HCT116 (cell line): Measurements from ENCODE around the gene ATP2B3. TPM values are rescaled to one million over a fixed set of nuclear protein-coding genes. Genes with fewer than 3 reads are reported as not detected.

Experiments used
- ATAC-seq: fragments of 200-7000 bp; cut with Tn5 transposase; 2 replicates; pipeline ENCODE4 v1.9.1; 2020; ENCODE audit warnings: mild to moderate bottlenecking, moderate library complexity
- BruUV-seq: library from RNA; stranded (reverse); fragments of 400-500 nt; replicated peaks from 2 replicates; lab custom pipeline; 2021; lab: Mats Ljungman, UMichigan
- CTCF ChIA-PET: fragments of 300-600 bp; sonication (Branson Sonifier 250); formaldehyde crosslinking; loops from one replicate; lab custom pipeline; 2021; ENCODE audit warnings: antibody characterized with exemption; lab: Charles Lee
- POLR2A ChIA-PET: fragments of 300-600, 350-600 bp; sonication (Branson Sonifier 250); formaldehyde crosslinking; loops from one replicate; lab custom pipeline; 2021; ENCODE audit warnings: antibody characterized with exemption; lab: Charles Lee
- RAD21 ChIA-PET, 2 experiments: fragments of 300-600 bp; sonication (Branson Sonifier 250); formaldehyde crosslinking; loops; one replicate each; lab custom pipeline; 2023; ENCODE audit warnings: low total read pairs in 2 of 2; ENCODE audit not compliant: uncharacterized antibody in 2 of 2, unreplicated experiment in 2 of 2, low non-redundant PET in 1 of 2; lab: Charles Lee
- DNase-seq: peaks from one replicate; pipeline ENCODE4 v3.0.0-alpha.2; 2010; ENCODE audit warnings: low read depth, low spot score
- H2AFZ ChIP-seq: fragments of 200-600 bp; shearing (Covaris generic), sonication (generic); 2 replicates; pipeline ENCODE4 v1.6.1; 2017; ENCODE audit warnings: low read depth, mixed run types, mixed read lengths, antibody characterized with exemption, low read length; ENCODE audit not compliant: poor library complexity, severe bottlenecking
- H3K27ac ChIP-seq: 2 replicates; pipeline ENCODE4 v1.5.1; 2012; ENCODE audit warnings: low read depth, low read length
- H3K27me3 ChIP-seq: fragments of 200-600 bp; sonication (generic); 2 replicates; pipeline ENCODE4 v1.6.1; 2016; ENCODE audit warnings: mixed run types, low read length, mixed read lengths; ENCODE audit not compliant: insufficient read depth
- H3K36me3 ChIP-seq, 2 experiments: fragments of 200-500 bp in 1 of 2; fragments of 200-600 bp in 1 of 2; sonication (Bioruptor generic) in 1 of 2; sonication (generic) in 1 of 2; 2 replicates each; pipeline versions ENCODE4 v1.5.1 to v1.6.1; 2014 to 2016; ENCODE audit warnings: low read length in 2 of 2, inconsistent platforms in 1 of 2, mixed read lengths in 1 of 2, mixed run types in 1 of 2; ENCODE audit not compliant: insufficient read depth in 2 of 2, control insufficient read depth in 1 of 2
- H3K4me1 ChIP-seq, 2 experiments: fragments of 200-600 bp in 1 of 2; sonication (generic) in 1 of 2; 2 replicates each; pipeline versions ENCODE4 v1.5.1 to v1.6.1; 2012 to 2017; ENCODE audit warnings: low read length in 2 of 2, inconsistent platforms in 1 of 2, mild to moderate bottlenecking in 1 of 2, mixed read lengths in 1 of 2, mixed run types in 1 of 2, moderate library complexity in 1 of 2; ENCODE audit not compliant: insufficient read depth in 2 of 2, control insufficient read depth in 1 of 2
- H3K4me2 ChIP-seq: fragments of 200-600 bp; sonication (generic); 2 replicates; pipeline ENCODE4 v1.6.1; 2017; ENCODE audit warnings: mixed run types, low read length, mixed read lengths
- H3K4me3 ChIP-seq, 2 experiments: fragments of 200-600 bp in 1 of 2; sonication (generic) in 1 of 2; replicated peaks in 1 of 2; 2 replicates each; pipeline ENCODE4 v1.5.1; 2011 to 2016; ENCODE audit warnings: low read length in 2 of 2, control low read depth in 1 of 2, low read depth in 1 of 2, mild to moderate bottlenecking in 1 of 2, mixed read lengths in 1 of 2, mixed run types in 1 of 2
- H3K79me2 ChIP-seq: fragments of 200-600 bp; sonication (generic); 2 replicates; pipeline ENCODE4 v1.6.1; 2017; ENCODE audit warnings: mild to moderate bottlenecking, mixed run types, low read length, moderate library complexity, mixed read lengths; ENCODE audit not compliant: insufficient read depth
- H3K9ac ChIP-seq: fragments of 200-600 bp; sonication (generic); 2 replicates; pipeline ENCODE4 v1.6.1; 2016; ENCODE audit warnings: low read length, mixed read lengths
- H3K9me2 ChIP-seq: fragments of 200-600 bp; sonication (generic), shearing (Covaris generic); 2 replicates; pipeline ENCODE4 v1.6.1; 2017; ENCODE audit warnings: mixed run types, mild to moderate bottlenecking, moderate library complexity; ENCODE audit not compliant: insufficient read depth
- H3K9me3 ChIP-seq, 2 experiments: fragments of 200-500 bp in 1 of 2; fragments of 200-600 bp in 1 of 2; sonication (Bioruptor generic) in 1 of 2; sonication (generic) in 1 of 2; 2 replicates each; pipeline ENCODE4 v1.6.1; 2014 to 2017; ENCODE audit warnings: low read length in 2 of 2, mixed read lengths in 2 of 2, inconsistent platforms in 1 of 2, low read depth in 1 of 2, mild to moderate bottlenecking in 1 of 2, mixed run types in 1 of 2, moderate library complexity in 1 of 2; ENCODE audit not compliant: control insufficient read depth in 1 of 2, insufficient read depth in 1 of 2
- H4K20me1 ChIP-seq: fragments of 200-600 bp; sonication (generic), shearing (Covaris generic); 2 replicates; pipeline ENCODE4 v1.6.1; 2017; ENCODE audit warnings: mixed run types, mild to moderate bottlenecking, moderate library complexity; ENCODE audit not compliant: insufficient read depth
- ATF3 ChIP-seq: IDR thresholded peaks from 2 replicates; pipeline ENCODE4 v1.6.1; 2012
- CEBPB ChIP-seq: IDR thresholded peaks from 2 replicates; pipeline ENCODE4 v1.6.1; 2012; ENCODE audit warnings: low read depth
- EGR1 ChIP-seq: IDR thresholded peaks from 2 replicates; pipeline ENCODE4 v1.6.1; 2012; ENCODE audit warnings: low read depth
- ELF1 ChIP-seq: IDR thresholded peaks from 2 replicates; pipeline ENCODE4 v1.6.1; 2012; ENCODE audit warnings: low read depth, borderline replicate concordance
- EZH2phosphoT487 ChIP-seq: fragments of 200-600 bp; IDR thresholded peaks from 2 replicates; pipeline ENCODE4 v1.6.1; 2018; ENCODE audit warnings: antibody characterized with exemption, borderline replicate concordance
- FOSL1 ChIP-seq: IDR thresholded peaks from 2 replicates; pipeline ENCODE4 v1.6.1; 2012; ENCODE audit warnings: low read depth
- JUND ChIP-seq: IDR thresholded peaks from 2 replicates; pipeline ENCODE4 v1.6.1; 2012
- MAX ChIP-seq: IDR thresholded peaks from 2 replicates; pipeline ENCODE4 v1.6.1; 2012
- POLR2AphosphoS5 ChIP-seq: IDR thresholded peaks from 2 replicates; pipeline ENCODE4 v1.6.1; 2011; ENCODE audit warnings: mild to moderate bottlenecking, low read depth, low read length, moderate library complexity
- RAD21 ChIP-seq: IDR thresholded peaks from 2 replicates; pipeline ENCODE4 v1.6.1; 2012; ENCODE audit warnings: low read depth, mild to moderate bottlenecking
- SIN3A ChIP-seq: IDR thresholded peaks from 2 replicates; pipeline ENCODE4 v1.6.1; 2012; ENCODE audit warnings: low read depth
- SP1 ChIP-seq: IDR thresholded peaks from 2 replicates; pipeline ENCODE4 v1.6.1; 2012; ENCODE audit warnings: low read depth
- SRF ChIP-seq: IDR thresholded peaks from 2 replicates; pipeline ENCODE4 v1.6.1; 2012; ENCODE audit warnings: low read depth
- TCF7L2 ChIP-seq: IDR thresholded peaks from 2 replicates; pipeline ENCODE4 v1.7.0; 2011; ENCODE audit warnings: borderline replicate concordance, inconsistent platforms; ENCODE audit not compliant: insufficient read depth, insufficient read length; ENCODE audit errors: extremely low read depth
- YY1 ChIP-seq: IDR thresholded peaks from 2 replicates; pipeline ENCODE4 v1.6.1; 2011; ENCODE audit warnings: low read length, low read depth, moderate library complexity, mild to moderate bottlenecking; ENCODE audit not compliant: insufficient replicate concordance; ENCODE audit errors: extremely low read depth
- ZFX ChIP-seq: fragments of 450-650 bp; IDR thresholded peaks from 2 replicates; pipeline ENCODE4 v1.6.1; 2017
- ZNF274 ChIP-seq: fragments of 200-500 bp; sonication (Bioruptor generic); IDR thresholded peaks from 2 replicates; pipeline ENCODE4 v1.6.1; 2014; ENCODE audit warnings: mild to moderate bottlenecking, low read depth, low read length, inconsistent platforms
- intact Hi-C: fragments of 100-400 bp; cut with micrococcal nuclease; formaldehyde crosslinking; loops from 2 replicates; pipeline ENCODE4 v1.10.0; 2022
- total RNA-seq: library from RNA; stranded (reverse); gene quantifications from one replicate; pipeline ENCODE4 v1.2.1, GENCODE V29; 2021; ENCODE audit not compliant: unreplicated experiment
- TF ChIP-seq, protein P1 (sequence below), 3 experiments: fragments of 200-600 bp in 1 of 3; sonication (generic) in 1 of 3; IDR thresholded peaks in 2 of 3; conservative IDR thresholded peaks in 1 of 3; 2 replicates each; pipeline ENCODE4 v1.5.1; 2012 to 2017; ENCODE audit warnings: low read depth in 2 of 3, low read length in 2 of 3, antibody characterized with exemption in 1 of 3, borderline replicate concordance in 1 of 3, control low read depth in 1 of 3, mild to moderate bottlenecking in 1 of 3, mixed read lengths in 1 of 3, mixed run types in 1 of 3, moderate library complexity in 1 of 3; ENCODE audit not compliant: insufficient read depth in 1 of 3
- TF ChIP-seq, protein P2 (sequence below): IDR thresholded peaks from 2 replicates; pipeline ENCODE4 v1.6.1; 2011; ENCODE audit warnings: mild to moderate bottlenecking, low read length, moderate library complexity; ENCODE audit not compliant: insufficient replicate concordance; ENCODE audit errors: extremely low read depth

ATP2B3 gene
- total RNA-seq, 1 experiment from 2014 or later: not detected

GRCh38 chrX:153521034-153521433, 3.6 kb downstream of the ATP2B3 start:
- H3K9me2 ChIP-seq: no peaks in the 10 kb centered on the region
- H3K27me3 ChIP-seq: no peaks in the 10 kb centered on the region
- DNase-seq: no peak
- no peak for TF ChIP-seq SRF
- no peak for TF ChIP-seq TCF7L2
- no peak for TF ChIP-seq EGR1
- TF ChIP-seq MAX: no peak
- TF ChIP-seq, protein P1, sequence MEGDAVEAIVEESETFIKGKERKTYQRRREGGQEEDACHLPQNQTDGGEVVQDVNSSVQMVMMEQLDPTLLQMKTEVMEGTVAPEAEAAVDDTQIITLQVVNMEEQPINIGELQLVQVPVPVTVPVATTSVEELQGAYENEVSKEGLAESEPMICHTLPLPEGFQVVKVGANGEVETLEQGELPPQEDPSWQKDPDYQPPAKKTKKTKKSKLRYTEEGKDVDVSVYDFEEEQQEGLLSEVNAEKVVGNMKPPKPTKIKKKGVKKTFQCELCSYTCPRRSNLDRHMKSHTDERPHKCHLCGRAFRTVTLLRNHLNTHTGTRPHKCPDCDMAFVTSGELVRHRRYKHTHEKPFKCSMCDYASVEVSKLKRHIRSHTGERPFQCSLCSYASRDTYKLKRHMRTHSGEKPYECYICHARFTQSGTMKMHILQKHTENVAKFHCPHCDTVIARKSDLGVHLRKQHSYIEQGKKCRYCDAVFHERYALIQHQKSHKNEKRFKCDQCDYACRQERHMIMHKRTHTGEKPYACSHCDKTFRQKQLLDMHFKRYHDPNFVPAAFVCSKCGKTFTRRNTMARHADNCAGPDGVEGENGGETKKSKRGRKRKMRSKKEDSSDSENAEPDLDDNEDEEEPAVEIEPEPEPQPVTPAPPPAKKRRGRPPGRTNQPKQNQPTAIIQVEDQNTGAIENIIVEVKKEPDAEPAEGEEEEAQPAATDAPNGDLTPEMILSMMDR (IDR thresholded peaks at IDR 0.05 in 2 of 3, conservative IDR thresholded peaks at IDR 0.05 in 1 of 3; ENCODE audit: borderline replicate concordance in 1 of 3, insufficient read depth in 1 of 3, low read depth in 2 of 3, low read length in 2 of 3): no peak
- BruUV-seq: no TSS peak
- no peaks in the 10 kb centered on the region for H3K4me1 ChIP-seq
- no peaks in the 10 kb centered on the region for H3K79me2 ChIP-seq
- H3K9ac ChIP-seq: no peak overlapping the region
- ChIA-PET CTCF (no interaction called here), POLR2A (no interaction called here), RAD21 (no interaction called here)
- no peak overlapping the region for H3K4me2 ChIP-seq
- H3K36me3 ChIP-seq: no peaks in the 10 kb centered on the region
- no peaks in the 10 kb centered on the region for H3K9me3 ChIP-seq
- H3K4me3 ChIP-seq: no peak overlapping the region
- intact Hi-C loops: no loop called here
- no peaks in the 10 kb centered on the region for H4K20me1 ChIP-seq
- no peak overlapping the region for H3K27ac ChIP-seq
- ATAC-seq: 0 out of 2 replicates have a peak, but pooled peaks have one; percentile 36
- no peak overlapping the region for H2AFZ ChIP-seq

- no peak overlapping the region for H3K9ac ChIP-seq
- POLR2A ChIA-PET: no interaction called here
- H3K79me2 ChIP-seq: no peaks in the 10 kb centered on the region
- CTCF ChIA-PET: no interaction called here
- H3K9me2 ChIP-seq: no peaks in the 10 kb centered on the region
- H3K4me3 ChIP-seq: no peak overlapping the region
- no peak overlapping the region for H2AFZ ChIP-seq
- H3K27ac ChIP-seq: no peak overlapping the region
- no TSS peak for BruUV-seq
- no peaks in the 10 kb centered on the region for H3K36me3 ChIP-seq
- no peaks in the 10 kb centered on the region for H3K9me3 ChIP-seq
- ATAC-seq (peak; percentile 74), DNase-seq (no peak)
- no peaks in the 10 kb centered on the region for H3K27me3 ChIP-seq
- RAD21 ChIA-PET: no interaction called here
- intact Hi-C loops: no loop called here
- H3K4me2 ChIP-seq: no peak overlapping the region
- H4K20me1 ChIP-seq: no peaks in the 10 kb centered on the region
- H3K4me1 ChIP-seq: no peaks in the 10 kb centered on the region
- TF ChIP-seq JUND: no peak
- TF ChIP-seq POLR2AphosphoS5: no peak
- no peak for TF ChIP-seq ATF3
- TF ChIP-seq ZNF274: no peak
- no peak for TF ChIP-seq CEBPB
- no peak for TF ChIP-seq ZFX
- TF ChIP-seq, protein P2, sequence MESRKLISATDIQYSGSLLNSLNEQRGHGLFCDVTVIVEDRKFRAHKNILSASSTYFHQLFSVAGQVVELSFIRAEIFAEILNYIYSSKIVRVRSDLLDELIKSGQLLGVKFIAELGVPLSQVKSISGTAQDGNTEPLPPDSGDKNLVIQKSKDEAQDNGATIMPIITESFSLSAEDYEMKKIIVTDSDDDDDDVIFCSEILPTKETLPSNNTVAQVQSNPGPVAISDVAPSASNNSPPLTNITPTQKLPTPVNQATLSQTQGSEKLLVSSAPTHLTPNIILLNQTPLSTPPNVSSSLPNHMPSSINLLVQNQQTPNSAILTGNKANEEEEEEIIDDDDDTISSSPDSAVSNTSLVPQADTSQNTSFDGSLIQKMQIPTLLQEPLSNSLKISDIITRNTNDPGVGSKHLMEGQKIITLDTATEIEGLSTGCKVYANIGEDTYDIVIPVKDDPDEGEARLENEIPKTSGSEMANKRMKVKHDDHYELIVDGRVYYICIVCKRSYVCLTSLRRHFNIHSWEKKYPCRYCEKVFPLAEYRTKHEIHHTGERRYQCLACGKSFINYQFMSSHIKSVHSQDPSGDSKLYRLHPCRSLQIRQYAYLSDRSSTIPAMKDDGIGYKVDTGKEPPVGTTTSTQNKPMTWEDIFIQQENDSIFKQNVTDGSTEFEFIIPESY: no peak
- TF ChIP-seq SIN3A: no peak
- no peak for TF ChIP-seq TCF7L2
- TF ChIP-seq RAD21: no peak
- no peak for TF ChIP-seq YY1
- TF ChIP-seq FOSL1: no peak
- TF ChIP-seq SP1: no peak
- no peak for TF ChIP-seq EZH2phosphoT487
- TF ChIP-seq ELF1: no peak
Observed at GRCh38 chrX:153522259-153522658, 4.8 kb downstream of the ATP2B3 start.
